ENCODE measurements around the gene MLXIP. TPM values are rescaled to one million over a fixed set of nuclear protein-coding genes. Genes with fewer than 3 reads are reported as not detected.

Gene MLXIP
- total and polyA plus RNA-seq, 2 of the 13 experiments (the other 11 are each of a cell fraction or from before 2014, with no cell fraction given): 5.3 to 6.7 TPM

DNA sequence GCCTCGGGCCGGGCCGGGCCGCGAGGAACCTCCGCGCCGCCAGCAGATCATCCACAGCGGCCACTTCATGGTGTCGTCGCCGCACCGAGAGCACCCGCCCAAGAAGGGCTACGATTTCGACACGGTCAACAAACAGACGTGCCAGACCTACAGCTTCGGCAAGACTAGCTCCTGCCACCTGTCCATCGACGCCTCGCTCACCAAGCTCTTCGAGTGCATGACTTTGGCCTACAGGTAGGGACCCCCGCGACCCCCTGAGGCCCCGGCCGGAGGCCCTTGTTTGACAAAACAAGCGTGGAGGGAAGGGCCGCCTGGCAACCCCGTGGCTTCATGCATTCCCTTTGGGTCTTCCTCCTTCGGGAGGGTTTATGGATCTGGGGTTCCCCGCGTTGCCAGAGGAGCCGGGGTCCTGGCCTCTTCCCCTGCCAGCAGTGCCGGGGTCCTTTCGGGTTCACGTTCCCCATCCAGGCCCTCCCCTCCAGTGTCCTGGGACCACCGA is 526 bp downstream of the MLXIP start (continued):
- TF ChIP-seq ZNF775 (CRISPR knock-in tag; IDR thresholded peaks at IDR 0.05; ENCODE audit: borderline replicate concordance): no peak
- TF ChIP-seq, protein P1, sequence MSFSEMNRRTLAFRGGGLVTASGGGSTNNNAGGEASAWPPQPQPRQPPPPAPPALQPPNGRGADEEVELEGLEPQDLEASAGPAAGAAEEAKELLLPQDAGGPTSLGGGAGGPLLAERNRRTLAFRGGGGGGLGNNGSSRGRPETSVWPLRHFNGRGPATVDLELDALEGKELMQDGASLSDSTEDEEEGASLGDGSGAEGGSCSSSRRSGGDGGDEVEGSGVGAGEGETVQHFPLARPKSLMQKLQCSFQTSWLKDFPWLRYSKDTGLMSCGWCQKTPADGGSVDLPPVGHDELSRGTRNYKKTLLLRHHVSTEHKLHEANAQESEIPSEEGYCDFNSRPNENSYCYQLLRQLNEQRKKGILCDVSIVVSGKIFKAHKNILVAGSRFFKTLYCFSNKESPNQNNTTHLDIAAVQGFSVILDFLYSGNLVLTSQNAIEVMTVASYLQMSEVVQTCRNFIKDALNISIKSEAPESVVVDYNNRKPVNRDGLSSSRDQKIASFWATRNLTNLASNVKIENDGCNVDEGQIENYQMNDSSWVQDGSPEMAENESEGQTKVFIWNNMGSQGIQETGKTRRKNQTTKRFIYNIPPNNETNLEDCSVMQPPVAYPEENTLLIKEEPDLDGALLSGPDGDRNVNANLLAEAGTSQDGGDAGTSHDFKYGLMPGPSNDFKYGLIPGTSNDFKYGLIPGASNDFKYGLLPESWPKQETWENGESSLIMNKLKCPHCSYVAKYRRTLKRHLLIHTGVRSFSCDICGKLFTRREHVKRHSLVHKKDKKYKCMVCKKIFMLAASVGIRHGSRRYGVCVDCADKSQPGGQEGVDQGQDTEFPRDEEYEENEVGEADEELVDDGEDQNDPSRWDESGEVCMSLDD (CRISPR knock-in tag; IDR thresholded peaks at IDR 0.05; ENCODE audit: borderline replicate concordance): peak; percentile 72; the same call in 1 of the 2 replicates
- no peak for TF ChIP-seq LCORL (IDR thresholded peaks at IDR 0.05)
- TF ChIP-seq LCORL (CRISPR knock-in tag; IDR thresholded peaks at IDR 0.05): 0 out of 2 replicates have a peak, but pooled peaks have one; percentile 9
- TF ChIP-seq KLF11 (CRISPR knock-in tag; IDR thresholded peaks at IDR 0.05): peak; percentile 79; the same call in 1 of the 2 replicates
- peak; percentile 94 for TF ChIP-seq ZNF781 (CRISPR knock-in tag; IDR thresholded peaks at IDR 0.05; ENCODE audit: borderline replicate concordance, not compliant biosample characterization)
- 0 out of 2 replicates have a peak, but pooled peaks have one; percentile 49 for TF ChIP-seq ARHGAP35 (CRISPR knock-in tag; IDR thresholded peaks at IDR 0.05; ENCODE audit: borderline replicate concordance)
- TF ChIP-seq ZC3H13 (CRISPR knock-in tag; IDR thresholded peaks at IDR 0.05): peak; percentile 94
- TF ChIP-seq ZMYM2 (CRISPR knock-in tag; IDR thresholded peaks at IDR 0.05): no peak
- TF ChIP-seq RORA (CRISPR knock-in tag; IDR thresholded peaks at IDR 0.05): no peak
- TF ChIP-seq EP300 (IDR thresholded peaks at IDR 0.05; ENCODE audit: low read depth in 2 of 2, low read length in 2 of 2): no peak
- TF ChIP-seq EP300 (CRISPR knock-in tag; IDR thresholded peaks at IDR 0.05; ENCODE audit: borderline replicate concordance): peak; percentile 64; the same call in 1 of the 2 replicates
- peak; percentile 71; the same call in 1 of the 2 replicates for TF ChIP-seq ZNF678 (CRISPR knock-in tag; IDR thresholded peaks at IDR 0.05)
- no peak for TF ChIP-seq YEATS4 (CRISPR knock-in tag; IDR thresholded peaks at IDR 0.05; ENCODE audit: borderline replicate concordance)
- peak; percentile 59 for TF ChIP-seq ZNF496 (CRISPR knock-in tag; IDR thresholded peaks at IDR 0.05; ENCODE audit: insufficient replicate concordance)
- TF ChIP-seq HMG20B (CRISPR knock-in tag; conservative IDR thresholded peaks at IDR 0.05): peak; percentile 51; the same call in 1 of the 2 replicates
- TF ChIP-seq, protein P2, sequence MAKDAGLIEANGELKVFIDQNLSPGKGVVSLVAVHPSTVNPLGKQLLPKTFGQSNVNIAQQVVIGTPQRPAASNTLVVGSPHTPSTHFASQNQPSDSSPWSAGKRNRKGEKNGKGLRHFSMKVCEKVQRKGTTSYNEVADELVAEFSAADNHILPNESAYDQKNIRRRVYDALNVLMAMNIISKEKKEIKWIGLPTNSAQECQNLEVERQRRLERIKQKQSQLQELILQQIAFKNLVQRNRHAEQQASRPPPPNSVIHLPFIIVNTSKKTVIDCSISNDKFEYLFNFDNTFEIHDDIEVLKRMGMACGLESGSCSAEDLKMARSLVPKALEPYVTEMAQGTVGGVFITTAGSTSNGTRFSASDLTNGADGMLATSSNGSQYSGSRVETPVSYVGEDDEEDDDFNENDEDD (CRISPR knock-in tag; IDR thresholded peaks at IDR 0.05; ENCODE audit: borderline replicate concordance): peak; percentile 94
- TF ChIP-seq, protein P3, sequence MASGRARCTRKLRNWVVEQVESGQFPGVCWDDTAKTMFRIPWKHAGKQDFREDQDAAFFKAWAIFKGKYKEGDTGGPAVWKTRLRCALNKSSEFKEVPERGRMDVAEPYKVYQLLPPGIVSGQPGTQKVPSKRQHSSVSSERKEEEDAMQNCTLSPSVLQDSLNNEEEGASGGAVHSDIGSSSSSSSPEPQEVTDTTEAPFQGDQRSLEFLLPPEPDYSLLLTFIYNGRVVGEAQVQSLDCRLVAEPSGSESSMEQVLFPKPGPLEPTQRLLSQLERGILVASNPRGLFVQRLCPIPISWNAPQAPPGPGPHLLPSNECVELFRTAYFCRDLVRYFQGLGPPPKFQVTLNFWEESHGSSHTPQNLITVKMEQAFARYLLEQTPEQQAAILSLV (CRISPR knock-in tag; IDR thresholded peaks at IDR 0.05; ENCODE audit: borderline replicate concordance): peak; percentile 72; the same call in 1 of the 2 replicates
- 0 out of 2 replicates have a peak, but pooled peaks have one; percentile 27 for TF ChIP-seq KAT7 (CRISPR knock-in tag; IDR thresholded peaks at IDR 0.05; ENCODE audit: borderline replicate concordance)
- no peak for TF ChIP-seq ARID2 (CRISPR knock-in tag; IDR thresholded peaks at IDR 0.05; ENCODE audit: borderline replicate concordance)
- TF ChIP-seq KLF12 (CRISPR knock-in tag; IDR thresholded peaks at IDR 0.05; ENCODE audit: borderline replicate concordance): peak; percentile 46; the same call in 1 of the 2 replicates
- TF ChIP-seq ZNF724P (CRISPR knock-in tag; IDR thresholded peaks at IDR 0.05; ENCODE audit: borderline replicate concordance): 0 out of 2 replicates have a peak, but pooled peaks have one; percentile 68
- TF ChIP-seq, protein P4, sequence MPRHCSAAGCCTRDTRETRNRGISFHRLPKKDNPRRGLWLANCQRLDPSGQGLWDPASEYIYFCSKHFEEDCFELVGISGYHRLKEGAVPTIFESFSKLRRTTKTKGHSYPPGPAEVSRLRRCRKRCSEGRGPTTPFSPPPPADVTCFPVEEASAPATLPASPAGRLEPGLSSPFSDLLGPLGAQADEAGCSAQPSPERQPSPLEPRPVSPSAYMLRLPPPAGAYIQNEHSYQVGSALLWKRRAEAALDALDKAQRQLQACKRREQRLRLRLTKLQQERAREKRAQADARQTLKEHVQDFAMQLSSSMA (CRISPR knock-in tag; IDR thresholded peaks at IDR 0.05): peak; percentile 90; the same call in 1 of the 2 replicates
- TF ChIP-seq ZNF766 (CRISPR knock-in tag; IDR thresholded peaks at IDR 0.05; ENCODE audit: borderline replicate concordance): peak; percentile 93; the same call in 1 of the 2 replicates
- TF ChIP-seq FOXM1 (CRISPR knock-in tag; IDR thresholded peaks at IDR 0.05): 0 out of 2 replicates have a peak, but pooled peaks have one; percentile 41
